GM19452 (cell line): ENCODE results near the gene ATXN2.

Source experiments
- ATAC-seq: cut with Tn5 transposase; IDR thresholded peaks from one replicate; pipeline ENCODE4 v1.9.1; 2021; ENCODE audit not compliant: unreplicated experiment

The ATXN2 gene

GRCh38 chr12:111424189-111424792, 174.8 kb downstream of the ATXN2 start:
- no peak for ATAC-seq

- no peak for ATAC-seq
These were observed 178.6 kb downstream of the ATXN2 start for GRCh38 chr12:111420494-111420893.

- no peak for ATAC-seq
These were observed 179.3 kb downstream of the ATXN2 start for GRCh38 chr12:111419784-111420183.

- no peak for ATAC-seq
These were observed 180.6 kb downstream of the ATXN2 start for GRCh38 chr12:111418594-111418880.

GRCh38 chr12:111417784-111418593, 181.1 kb downstream of the ATXN2 start:
- no peak for ATAC-seq

- no peak for ATAC-seq
These were observed 181.8 kb downstream of the ATXN2 start for GRCh38 chr12:111417290-111417689.

GRCh38 chr12:111414711-111415252, 184.3 kb downstream of the ATXN2 start:
- no peak for ATAC-seq

GRCh38 chr12:111413442-111414086, 185.6 kb downstream of the ATXN2 start:
- ATAC-seq, result no peak

GRCh38 chr12:111412830-111413441, 186.2 kb downstream of the ATXN2 start:
- no peak for ATAC-seq

GRCh38 chr12:111412007-111412829, 186.9 kb downstream of the ATXN2 start:
- no peak for ATAC-seq

GRCh38 chr12:111411185-111411764, 187.8 kb downstream of the ATXN2 start:
- ATAC-seq, result no peak

GRCh38 chr12:111410431-111411184, 188.5 kb downstream of the ATXN2 start:
- ATAC-seq, result no peak

GRCh38 chr12:111409780-111410430, 189.2 kb downstream of the ATXN2 start:
- no peak for ATAC-seq

- ATAC-seq, result no peak
These were observed 189.7 kb downstream of the ATXN2 start for GRCh38 chr12:111409403-111409779.

GRCh38 chr12:111408686-111409402, 190.3 kb downstream of the ATXN2 start:
- no peak for ATAC-seq

GRCh38 chr12:111408116-111408440, 191.0 kb downstream of the ATXN2 start:
- no peak for ATAC-seq

- ATAC-seq, result no peak
These were observed 191.6 kb downstream of the ATXN2 start for GRCh38 chr12:111407377-111408115.
